Suprapubic skin (tissue), 3 donors: ENCODE data around the gene ATG2A.

ENCODE experiments used
- CTCF ChIP-seq, 2 donors: fragments of 200-600 bp in 1 of 2; fragments of 450-650 bp in 1 of 2; sonication (generic) in 1 of 2; IDR thresholded peaks; one replicate each; pipeline ENCODE4 v1.5.1; 2016 to 2019; ENCODE audit warnings: antibody characterized with exemption in 2 of 2, mild to moderate bottlenecking in 1 of 2, moderate library complexity in 1 of 2
- POLR2A ChIP-seq, 2 donors: fragments of 450-650 bp; IDR thresholded peaks; one replicate each; pipeline ENCODE4 v1.6.1; 2017; ENCODE audit warnings: antibody characterized with exemption in 2 of 2, mild to moderate bottlenecking in 2 of 2, moderate library complexity in 2 of 2

GRCh38 chr11:64928957-64929356 lies 11.9 kb upstream of the ATG2A start:
- TF ChIP-seq CTCF (IDR thresholded peaks at IDR 0.05), result no peak
- TF ChIP-seq POLR2A (IDR thresholded peaks at IDR 0.05), result no peak
